PFSK-1 (cell line): Measurements from ENCODE around the gene CARD9.

Source experiments
- FOXP2 ChIP-seq: optimal IDR thresholded peaks from 2 replicates; pipeline ENCODE3; 2011; ENCODE audit warnings: borderline replicate concordance, control low read depth, inconsistent platforms; ENCODE audit not compliant: insufficient read depth; ENCODE audit errors: extremely low read length, extremely low read depth
- POLR2AphosphoS5 ChIP-seq: IDR thresholded peaks from 2 replicates; pipeline ENCODE4 v1.6.1; 2012; ENCODE audit warnings: low read depth, mild to moderate bottlenecking, control low read depth, low read length, moderate library complexity
- SIN3A ChIP-seq: IDR thresholded peaks from 2 replicates; pipeline ENCODE4 v1.6.1; 2012; ENCODE audit warnings: mild to moderate bottlenecking, low read length, moderate library complexity, borderline replicate concordance; ENCODE audit not compliant: insufficient read depth
- TAF1 ChIP-seq: IDR thresholded peaks from 2 replicates; pipeline ENCODE4 v1.6.1; 2012; ENCODE audit warnings: low read length, control low read depth, borderline replicate concordance; ENCODE audit not compliant: insufficient read depth
- TF ChIP-seq, protein P1 (sequence below), 2 experiments: IDR thresholded peaks; 2 replicates each; pipeline versions ENCODE4 v1.6.1 to v1.8.0; 2011 to 2012; ENCODE audit warnings: low read depth in 2 of 2, low read length in 2 of 2, control low read depth in 1 of 2, inconsistent platforms in 1 of 2, mild to moderate bottlenecking in 1 of 2, moderate library complexity in 1 of 2; ENCODE audit not compliant: insufficient read depth in 1 of 2

The CARD9 gene

DNA sequence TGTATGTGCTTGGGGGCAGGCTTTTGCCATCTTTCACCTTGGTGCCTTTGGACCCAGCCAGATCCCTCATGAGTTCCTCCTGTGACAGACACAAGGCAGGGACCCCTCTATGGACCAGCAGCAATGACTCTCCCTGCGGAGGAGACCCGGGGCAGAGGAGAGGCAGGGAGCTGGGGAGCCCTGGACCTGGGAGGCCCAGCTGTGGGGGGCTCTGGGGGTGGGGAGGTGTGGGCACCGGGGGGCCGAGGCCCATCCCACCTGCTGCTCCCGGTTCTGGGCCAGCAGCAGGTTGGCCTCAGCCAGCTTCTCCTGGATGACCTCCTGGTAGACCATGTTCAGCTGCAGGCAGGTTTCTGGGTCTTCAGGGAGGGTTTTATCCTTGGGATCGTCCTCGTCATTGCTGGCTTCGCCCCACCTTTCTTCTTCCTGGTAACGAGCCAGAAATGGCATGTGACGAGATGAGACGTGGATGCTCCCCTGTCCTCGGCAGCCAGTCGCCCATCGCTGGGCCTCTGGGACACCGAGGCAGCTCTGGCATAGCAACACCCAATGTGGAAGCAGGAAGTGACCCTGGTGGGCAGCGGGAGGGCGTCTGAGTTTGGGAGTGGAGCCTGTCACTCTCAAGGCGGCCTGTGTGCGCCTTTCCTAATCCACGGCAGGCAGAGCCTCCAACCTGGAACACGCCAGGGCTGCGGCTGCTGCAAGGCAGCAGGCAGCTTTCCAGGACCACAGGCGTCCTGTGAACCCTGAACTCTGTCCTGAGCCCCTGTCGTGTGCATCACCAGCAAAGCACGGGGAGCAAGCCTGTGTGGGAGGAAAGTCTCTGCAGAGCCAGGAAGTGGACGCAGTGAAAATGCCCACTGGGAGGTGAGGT lies 22.1 kb upstream of the CARD9 start:
- TF ChIP-seq TAF1 (no peak), FOXP2 (no peak), SIN3A (no peak), POLR2AphosphoS5 (no peak)
- TF ChIP-seq, protein P1, sequence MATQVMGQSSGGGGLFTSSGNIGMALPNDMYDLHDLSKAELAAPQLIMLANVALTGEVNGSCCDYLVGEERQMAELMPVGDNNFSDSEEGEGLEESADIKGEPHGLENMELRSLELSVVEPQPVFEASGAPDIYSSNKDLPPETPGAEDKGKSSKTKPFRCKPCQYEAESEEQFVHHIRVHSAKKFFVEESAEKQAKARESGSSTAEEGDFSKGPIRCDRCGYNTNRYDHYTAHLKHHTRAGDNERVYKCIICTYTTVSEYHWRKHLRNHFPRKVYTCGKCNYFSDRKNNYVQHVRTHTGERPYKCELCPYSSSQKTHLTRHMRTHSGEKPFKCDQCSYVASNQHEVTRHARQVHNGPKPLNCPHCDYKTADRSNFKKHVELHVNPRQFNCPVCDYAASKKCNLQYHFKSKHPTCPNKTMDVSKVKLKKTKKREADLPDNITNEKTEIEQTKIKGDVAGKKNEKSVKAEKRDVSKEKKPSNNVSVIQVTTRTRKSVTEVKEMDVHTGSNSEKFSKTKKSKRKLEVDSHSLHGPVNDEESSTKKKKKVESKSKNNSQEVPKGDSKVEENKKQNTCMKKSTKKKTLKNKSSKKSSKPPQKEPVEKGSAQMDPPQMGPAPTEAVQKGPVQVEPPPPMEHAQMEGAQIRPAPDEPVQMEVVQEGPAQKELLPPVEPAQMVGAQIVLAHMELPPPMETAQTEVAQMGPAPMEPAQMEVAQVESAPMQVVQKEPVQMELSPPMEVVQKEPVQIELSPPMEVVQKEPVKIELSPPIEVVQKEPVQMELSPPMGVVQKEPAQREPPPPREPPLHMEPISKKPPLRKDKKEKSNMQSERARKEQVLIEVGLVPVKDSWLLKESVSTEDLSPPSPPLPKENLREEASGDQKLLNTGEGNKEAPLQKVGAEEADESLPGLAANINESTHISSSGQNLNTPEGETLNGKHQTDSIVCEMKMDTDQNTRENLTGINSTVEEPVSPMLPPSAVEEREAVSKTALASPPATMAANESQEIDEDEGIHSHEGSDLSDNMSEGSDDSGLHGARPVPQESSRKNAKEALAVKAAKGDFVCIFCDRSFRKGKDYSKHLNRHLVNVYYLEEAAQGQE (IDR thresholded peaks at IDR 0.05; ENCODE audit: insufficient read depth in 1 of 2, low read depth in 2 of 2, low read length in 2 of 2) = no peak

DNA sequence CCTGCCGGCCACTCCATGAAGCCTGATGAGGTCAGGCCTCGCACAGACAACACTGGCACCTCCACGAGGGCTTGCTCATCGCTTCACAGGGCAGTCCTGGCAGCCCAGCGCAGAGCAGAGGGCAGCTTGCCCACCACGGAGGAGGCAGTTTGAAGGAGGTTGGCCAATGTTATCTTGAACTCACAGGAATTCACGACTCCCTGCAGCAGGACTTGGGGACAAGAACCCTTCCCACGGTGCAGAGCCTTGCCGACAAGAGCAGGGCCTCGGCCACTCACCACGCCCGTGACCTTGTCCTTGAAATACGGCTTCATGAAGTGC lies 21.5 kb upstream of the CARD9 start:
- TF ChIP-seq, protein P1 (IDR thresholded peaks at IDR 0.05; ENCODE audit: insufficient read depth in 1 of 2, low read depth in 2 of 2, low read length in 2 of 2) = no peak
- TF ChIP-seq SIN3A (no peak), TAF1 (no peak), FOXP2 (no peak), POLR2AphosphoS5 (no peak)

DNA sequence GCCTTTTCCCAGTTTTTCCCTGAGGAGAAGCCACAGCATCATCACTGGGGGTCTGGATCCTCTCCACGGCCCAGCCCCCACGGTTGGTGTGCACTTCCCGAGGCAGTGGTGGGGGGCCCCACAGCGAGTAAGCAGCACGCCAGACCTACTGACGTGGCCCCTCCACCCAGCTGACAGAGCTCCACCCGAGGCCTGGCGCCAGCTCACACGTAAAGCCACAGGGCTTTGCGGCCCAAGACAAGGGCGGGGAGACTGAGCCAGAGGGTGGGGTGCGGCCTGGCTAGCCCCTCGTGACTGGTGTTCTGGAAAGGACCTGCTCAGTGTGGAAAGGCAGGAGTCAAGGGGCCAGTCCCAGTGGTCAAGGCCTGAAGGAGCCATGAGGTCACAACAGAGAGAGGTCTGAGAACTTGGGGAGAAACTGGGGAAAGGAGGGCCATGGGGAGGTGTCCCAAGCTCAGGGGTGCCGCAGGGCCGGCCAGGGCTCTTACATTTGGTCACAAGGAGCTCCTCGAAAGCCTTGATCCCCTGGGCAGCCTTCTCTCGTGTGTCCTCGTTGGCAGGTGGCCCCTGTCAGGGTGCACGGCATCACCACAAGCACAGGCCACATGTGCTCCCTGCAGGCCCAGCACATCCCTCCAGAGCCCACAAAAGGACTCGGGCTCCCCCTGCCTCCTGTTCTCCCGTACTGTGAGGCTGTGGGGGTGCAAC lies 21.0 kb upstream of the CARD9 start:
- TF ChIP-seq POLR2AphosphoS5 (no peak), FOXP2 (no peak), TAF1 (no peak)
- TF ChIP-seq, protein P1 (IDR thresholded peaks at IDR 0.05; ENCODE audit: insufficient read depth in 1 of 2, low read depth in 2 of 2, low read length in 2 of 2) = no peak

DNA sequence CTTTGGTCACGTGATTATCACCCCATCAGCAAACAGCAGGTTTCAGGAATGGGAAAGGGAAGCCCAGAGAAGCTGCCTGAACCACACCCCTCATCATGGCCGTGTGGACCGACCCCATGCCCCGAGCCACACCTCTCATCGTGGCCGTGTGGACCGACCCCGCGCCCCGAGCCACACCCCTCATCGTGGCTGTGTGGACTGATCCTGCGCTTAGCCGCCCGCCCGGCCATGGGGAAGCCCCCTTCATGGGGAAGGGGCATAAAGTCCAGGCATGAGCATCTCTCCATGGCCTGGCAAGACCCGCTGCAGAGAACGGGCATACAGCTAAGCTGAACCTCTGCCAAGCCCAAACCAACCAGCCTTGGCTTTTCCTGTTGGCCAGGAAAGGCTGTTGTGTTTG lies 20.1 kb upstream of the CARD9 start:
- TF ChIP-seq SIN3A = no peak
- TF ChIP-seq FOXP2 = no peak
- TF ChIP-seq POLR2AphosphoS5 = no peak
- TF ChIP-seq TAF1 = no peak
- TF ChIP-seq, protein P1 (IDR thresholded peaks at IDR 0.05; ENCODE audit: insufficient read depth in 1 of 2, low read depth in 2 of 2, low read length in 2 of 2) = no peak
